Lower lobe of right lung (tissue), 2 donors: ENCODE results near the gene CANT1. TPM values are rescaled to one million over a fixed set of nuclear protein-coding genes. Genes with fewer than 3 reads are reported as not detected.

Experiments
- ATAC-seq, 2 donors: fragments of 200-7000 bp; cut with Tn5 transposase; one replicate each; pipeline ENCODE4 v1.9.1; 2020 to 2022; ENCODE audit warnings: mild to moderate bottlenecking in 2 of 2, moderate library complexity in 2 of 2
- DNase-seq: peaks from one replicate; pipeline ENCODE4 v3.0.0-alpha.2; 2020
- H3K27ac ChIP-seq: fragments of 200-600 bp; one replicate; pipeline ENCODE4 v1.8.0; 2022
- H3K27me3 ChIP-seq: fragments of 200-600 bp; one replicate; pipeline ENCODE4 v1.8.0; 2022; ENCODE audit warnings: low read depth
- H3K36me3 ChIP-seq: fragments of 200-600 bp; one replicate; pipeline ENCODE4 v1.8.0; 2022; ENCODE audit warnings: mild to moderate bottlenecking
- H3K4me1 ChIP-seq: fragments of 200-600 bp; one replicate; pipeline ENCODE4 v1.8.0; 2022
- H3K4me3 ChIP-seq: fragments of 200-600 bp; one replicate; pipeline ENCODE4 v1.8.0; 2022; ENCODE audit warnings: mild to moderate bottlenecking
- H3K9me3 ChIP-seq: fragments of 200-600 bp; one replicate; pipeline ENCODE4 v1.8.0; 2022
- CTCF ChIP-seq: fragments of 200-600 bp; IDR thresholded peaks from one replicate; pipeline ENCODE4 v1.8.0; 2022; ENCODE audit warnings: antibody characterized with exemption, mild to moderate bottlenecking
- intact Hi-C: fragments of 100-400 bp; cut with DNase I; formaldehyde crosslinking; loops from one replicate; pipeline ENCODE4 v1.11.0; 2022
- total RNA-seq: library from RNA; stranded (reverse); fragmentation: NEBNext Ultra II Directional; extraction: Animal tissue kit (Norgen Biotek cat#: 25700); gene quantifications from one replicate; pipeline ENCODE4 v1.2.1, GENCODE V29; 2021
- donor health status: DM: no; HTN: yes; CAD: no; lungs with severe emphysema.

The CANT1 gene
- total RNA-seq, 1 donor from 2014 or later: 54.4 TPM

GRCh38 chr17:79052131-79052530, 42.6 kb upstream of the CANT1 start:
- intact Hi-C loops: no loop called here
- DNase-seq (no peak), ATAC-seq (no peak)
- H3K27ac ChIP-seq: no peak overlapping the region
- TF ChIP-seq CTCF: no peak
- H3K4me3 ChIP-seq: no peak overlapping the region
- peaks cover 16% of the 10 kb centered on the region for H3K36me3 ChIP-seq
- H3K27me3 ChIP-seq: no peaks in the 10 kb centered on the region
- no peaks in the 10 kb centered on the region for H3K9me3 ChIP-seq
- no peaks in the 10 kb centered on the region for H3K4me1 ChIP-seq

GRCh38 chr17:79051306-79051705, 41.7 kb upstream of the CANT1 start:
- Histone ChIP-seq H3K9me3 (no peaks in the 10 kb centered on the region), H3K27me3 (no peaks in the 10 kb centered on the region), H3K4me3 (no peak overlapping the region), H3K4me1 (peaks cover 2% of the 10 kb centered on the region), H3K27ac (no peak overlapping the region), H3K36me3 (peaks cover 16% of the 10 kb centered on the region)
- no peak for ATAC-seq
- TF ChIP-seq CTCF: no peak
- intact Hi-C loops: no loop called here
- DNase-seq: no peak

GRCh38 chr17:79050551-79050950, 41.0 kb upstream of the CANT1 start:
- intact Hi-C loops: no loop called here
- peaks cover 16% of the 10 kb centered on the region for H3K36me3 ChIP-seq

GRCh38 chr17:79049821-79050220, 40.3 kb upstream of the CANT1 start:
- H3K36me3 ChIP-seq: peaks cover 16% of the 10 kb centered on the region
- no peaks in the 10 kb centered on the region for H3K9me3 ChIP-seq
- intact Hi-C loops: no loop called here
- no peak overlapping the region for H3K27ac ChIP-seq
- no peaks in the 10 kb centered on the region for H3K27me3 ChIP-seq
- DNase-seq (no peak), ATAC-seq (no peak)
- no peak overlapping the region for H3K4me3 ChIP-seq
- H3K4me1 ChIP-seq: peaks cover 9% of the 10 kb centered on the region
- TF ChIP-seq CTCF: no peak

More at GRCh38 chr17:79050551-79050950, 41.0 kb upstream of the CANT1 start:
- Histone ChIP-seq H3K9me3 (no peaks in the 10 kb centered on the region), H3K4me1 (peaks cover 9% of the 10 kb centered on the region), H3K27me3 (no peaks in the 10 kb centered on the region), H3K27ac (no peak overlapping the region), H3K4me3 (no peak overlapping the region)
- TF ChIP-seq CTCF: no peak
- no peak for DNase-seq
- ATAC-seq: no peak

GRCh38 chr17:79048826-79049755, 39.5 kb upstream of the CANT1 start:
- Histone ChIP-seq H3K9me3 (no peaks in the 10 kb centered on the region), H3K4me3 (no peak overlapping the region), H3K36me3 (peaks cover 16% of the 10 kb centered on the region), H3K4me1 (peaks cover 9% of the 10 kb centered on the region), H3K27ac (no peak overlapping the region), H3K27me3 (no peaks in the 10 kb centered on the region)
- ATAC-seq (no peak), DNase-seq (no peak)
- intact Hi-C loops: no loop called here
- TF ChIP-seq CTCF: no peak
